ENCODE data around the gene PRSS38. TPM values are rescaled to one million over a fixed set of nuclear protein-coding genes. Genes with fewer than 3 reads are reported as not detected.

Gene PRSS38
- total RNA-seq, 4 donors from 2014 or later: not detected

GRCh38 chr1:227885135-227885647, 69.7 kb downstream of the PRSS38 start:
- intact Hi-C loops (cut with DNase I): loop anchor here (5.0 to 10.0 kb wide), 2 partner anchors 98 to 120 kb away; no protein-coding TSS in a partner anchor
- peak overlapping the region; percentile 83 to 92 (median 88) for H3K27ac ChIP-seq
- WGBS, 2 donors: 40% methylated on average over 1 of the region's 8 CpGs; no CpG with 5 or more reads in 1 of the 2 donors

GRCh38 chr1:227885648-227886502, 70.4 kb downstream of the PRSS38 start:
- DNase-seq: no peak
- TF ChIP-seq CTCF (IDR thresholded peaks at IDR 0.05) (no peak), POLR2A (IDR thresholded peaks at IDR 0.05) (no peak)
- H3K4me1 ChIP-seq: peaks cover 27 to 56% (median 30%) of the 10 kb centered on the region in 3 donors
- H3K4me3 ChIP-seq: peak overlapping the region in 3 of 4 donors; percentile 46 to 74 (median 56)
- 0 to 35% methylated on average over 1 to 4 of the region's 14 CpGs for WGBS, 2 donors
- no peaks in the 10 kb centered on the region for H3K36me3 ChIP-seq
- intact Hi-C loops (cut with DNase I): loop anchor here (5.0 to 10.0 kb wide), 2 partner anchors 99 to 121 kb away; no protein-coding TSS in a partner anchor
- H3K27ac ChIP-seq: peak overlapping the region; percentile 83 to 92 (median 88)
- H3K9me3 ChIP-seq: no peaks in the 10 kb centered on the region
- no peaks in the 10 kb centered on the region for H3K27me3 ChIP-seq

More at GRCh38 chr1:227885135-227885647, 69.7 kb downstream of the PRSS38 start:
- no peak for DNase-seq
- TF ChIP-seq POLR2A (IDR thresholded peaks at IDR 0.05) (no peak), CTCF (IDR thresholded peaks at IDR 0.05) (no peak)
- Histone ChIP-seq H3K9me3 (no peaks in the 10 kb centered on the region), H3K4me3 (peak overlapping the region in 2 of 4 donors; percentile 15 to 74), H3K36me3 (no peaks in the 10 kb centered on the region), H3K4me1 (peaks cover 27 to 56% (median 30%) of the 10 kb centered on the region in 3 donors), H3K27me3 (no peaks in the 10 kb centered on the region)

DNA sequence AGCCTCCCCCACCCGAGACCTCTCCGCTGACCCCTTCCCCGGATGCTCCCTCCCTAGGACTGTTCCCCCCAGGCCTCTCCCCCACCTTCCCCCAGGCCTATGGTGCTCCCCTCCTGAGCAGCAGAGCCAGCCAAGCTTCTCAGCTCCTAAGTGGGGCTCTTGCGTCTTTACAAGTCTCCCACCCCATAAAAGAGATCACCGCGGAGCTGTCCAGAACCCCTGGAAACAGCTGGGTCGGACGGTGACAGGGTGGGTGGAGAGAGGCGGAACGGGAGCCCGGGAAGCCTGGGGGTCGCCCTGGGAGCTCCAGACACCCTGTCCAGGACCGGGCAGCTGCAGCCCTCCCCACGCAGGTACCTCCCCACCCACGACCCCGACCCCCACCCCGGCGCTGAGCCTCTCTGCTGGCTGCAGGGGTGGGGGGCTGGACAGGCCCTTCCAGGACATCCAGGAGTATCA, 71.1 kb downstream of the PRSS38 start:
- no peaks in the 10 kb centered on the region for H3K27me3 ChIP-seq
- peak overlapping the region; percentile 23 to 74 (median 51) for H3K4me3 ChIP-seq
- no peak for DNase-seq
- H3K36me3 ChIP-seq: no peaks in the 10 kb centered on the region
- H3K4me1 ChIP-seq: peaks cover 27 to 56% (median 30%) of the 10 kb centered on the region in 3 donors
- peak overlapping the region; percentile 83 to 92 (median 88) for H3K27ac ChIP-seq
- TF ChIP-seq POLR2A (IDR thresholded peaks at IDR 0.05) (no peak), CTCF (IDR thresholded peaks at IDR 0.05) (no peak)
- no peaks in the 10 kb centered on the region for H3K9me3 ChIP-seq
- 13% methylated on average over 10 of the region's 18 CpGs; no CpG with 5 or more reads in 1 of the 2 donors for WGBS, 2 donors
- intact Hi-C loops (cut with DNase I): loop anchor here (5.0 to 10.0 kb wide), 2 partner anchors 99 to 122 kb away; no protein-coding TSS in a partner anchor

GRCh38 chr1:227886993-227887696, 71.7 kb downstream of the PRSS38 start:
- peak overlapping the region; percentile 23 to 74 (median 51) for H3K4me3 ChIP-seq
- no peak for DNase-seq
- intact Hi-C loops (cut with DNase I): loop anchor here (5.0 to 10.0 kb wide), 2 partner anchors 100 to 122 kb away; no protein-coding TSS in a partner anchor

More at GRCh38 chr1:227886993-227887696, 71.7 kb downstream of the PRSS38 start:
- TF ChIP-seq POLR2A (IDR thresholded peaks at IDR 0.05) (no peak), CTCF (IDR thresholded peaks at IDR 0.05) (no peak)
- peak overlapping the region; percentile 83 to 92 (median 88) for H3K27ac ChIP-seq
- H3K36me3 ChIP-seq: no peaks in the 10 kb centered on the region
- H3K4me1 ChIP-seq: peaks cover 27 to 56% (median 30%) of the 10 kb centered on the region in 3 donors
- H3K9me3 ChIP-seq: no peaks in the 10 kb centered on the region
- 30% methylated on average over 2 of the region's 30 CpGs; no CpG with 5 or more reads in 1 of the 2 donors for WGBS, 2 donors
- no peaks in the 10 kb centered on the region for H3K27me3 ChIP-seq

Data from esophagus squamous epithelium (tissue), 5 donors.